Measurements from ENCODE around the gene PTPRG. TPM values are rescaled to one million over a fixed set of nuclear protein-coding genes. Genes with fewer than 3 reads are reported as not detected.

Gene PTPRG
- polyA plus RNA-seq, 3 donors, result not detected

DNA sequence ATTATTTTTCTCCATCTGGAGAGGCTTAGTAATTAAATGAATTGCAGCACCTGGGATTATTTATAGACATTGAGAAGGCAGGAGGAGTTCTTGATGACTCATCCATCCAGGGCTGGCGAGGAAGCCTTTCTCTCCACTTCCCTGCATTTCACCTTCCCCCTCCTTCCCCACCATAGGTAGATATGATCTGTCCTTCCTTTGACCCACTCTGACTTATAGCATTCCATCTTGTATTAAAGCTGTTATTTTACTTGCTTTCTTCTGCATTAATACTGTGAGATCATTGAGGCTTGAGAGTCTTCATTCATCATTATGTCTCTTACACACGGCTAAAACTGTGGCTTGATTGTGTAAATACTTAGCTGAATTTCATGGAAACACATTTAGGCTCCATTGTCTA, 523.2 kb downstream of the PTPRG start:
- no CpG with 5 or more reads among the region's 2 CpGs for WGBS (ENCODE audit: insufficient coverage)
- Mint-ChIP-seq H3K9me3 (peaks cover 0 to 10% (median 0%) of the 10 kb centered on the region in 7 donors), H3K4me1 (no peaks in the 10 kb centered on the region), H3K27me3 (ENCODE audit: low read depth in 3 of 3) (no peaks in the 10 kb centered on the region), H3K27ac (no peak overlapping the region), H3K4me3 (no peak overlapping the region), H3K36me3 (no peaks in the 10 kb centered on the region)
- H3K9me3 ChIP-seq (replicated peaks in 1 of 2; ENCODE audit: control insufficient read depth in 1 of 2, insufficient read depth in 1 of 2, low read length in 2 of 2), result peaks cover 0 to 6% of the 10 kb centered on the region in 2 donors
- no peak overlapping the region for H3K4me3 ChIP-seq (replicated peaks in 1 of 3; ENCODE audit: low read depth in 2 of 3, low read length in 3 of 3)
- no peak for TF ChIP-seq CTCF (IDR thresholded peaks at IDR 0.05)
- H3K27me3 ChIP-seq (ENCODE audit: control insufficient read depth in 2 of 2, insufficient read depth in 2 of 2, low read length in 2 of 2), result no peaks in the 10 kb centered on the region
- no peak overlapping the region for H3K4me2 ChIP-seq (replicated peaks; ENCODE audit: extremely low read depth, low read length, poor library complexity, severe bottlenecking)
- intact Hi-C loops (cut with micrococcal nuclease), result no loop called here
- no peak overlapping the region for H3K27ac ChIP-seq (ENCODE audit: low read depth in 1 of 2, low read length in 2 of 2)
- H3K36me3 ChIP-seq (replicated peaks in 1 of 2; ENCODE audit: control insufficient read depth in 1 of 2, insufficient read depth in 2 of 2, low read length in 2 of 2), result no peaks in the 10 kb centered on the region
- H3K79me2 ChIP-seq (ENCODE audit: insufficient read depth, low read length), result no peaks in the 10 kb centered on the region
- no peaks in the 10 kb centered on the region for H3K4me1 ChIP-seq (ENCODE audit: control insufficient read depth in 1 of 2, insufficient read depth in 2 of 2, low read length in 2 of 2)
- H2AFZ ChIP-seq (ENCODE audit: insufficient read depth, low read depth, low read length, poor library complexity, severe bottlenecking), result no peak overlapping the region
- no peak overlapping the region for H3K9ac ChIP-seq (ENCODE audit: insufficient read depth, low read length, poor library complexity, severe bottlenecking)
- no peaks in the 10 kb centered on the region for H4K20me1 ChIP-seq (ENCODE audit: insufficient read depth, low read length)
- DNase-seq, result no peak

GRCh38 chr3:62088472-62089104, 527.2 kb downstream of the PTPRG start:
- H3K4me1 Mint-ChIP-seq, result no peaks in the 10 kb centered on the region
- Histone ChIP-seq H3K27me3 (ENCODE audit: control insufficient read depth in 2 of 2, insufficient read depth in 2 of 2, low read length in 2 of 2) (no peaks in the 10 kb centered on the region), H4K20me1 (ENCODE audit: insufficient read depth, low read length) (no peaks in the 10 kb centered on the region), H3K9ac (ENCODE audit: insufficient read depth, low read length, poor library complexity, severe bottlenecking) (no peak overlapping the region), H3K9me3 (replicated peaks in 1 of 2; ENCODE audit: control insufficient read depth in 1 of 2, insufficient read depth in 1 of 2, low read length in 2 of 2) (peaks cover 0 to 4% of the 10 kb centered on the region in 2 donors), H3K4me2 (replicated peaks; ENCODE audit: extremely low read depth, low read length, poor library complexity, severe bottlenecking) (no peak overlapping the region), H3K36me3 (replicated peaks in 1 of 2; ENCODE audit: control insufficient read depth in 1 of 2, insufficient read depth in 2 of 2, low read length in 2 of 2) (no peaks in the 10 kb centered on the region), H3K4me3 (replicated peaks in 1 of 3; ENCODE audit: low read depth in 2 of 3, low read length in 3 of 3) (no peak overlapping the region), H3K79me2 (ENCODE audit: insufficient read depth, low read length) (no peaks in the 10 kb centered on the region), H3K27ac (ENCODE audit: low read depth in 1 of 2, low read length in 2 of 2) (no peak overlapping the region), H2AFZ (ENCODE audit: insufficient read depth, low read depth, low read length, poor library complexity, severe bottlenecking) (no peak overlapping the region), H3K4me1 (ENCODE audit: control insufficient read depth in 1 of 2, insufficient read depth in 2 of 2, low read length in 2 of 2) (no peaks in the 10 kb centered on the region)
- no peak overlapping the region for H3K4me3 Mint-ChIP-seq
- intact Hi-C loops (cut with micrococcal nuclease), result no loop called here
- H3K27me3 Mint-ChIP-seq (ENCODE audit: low read depth in 3 of 3), result peaks cover 0 to 1% (median 0%) of the 10 kb centered on the region in 3 donors
- DNase-seq, result no peak
- TF ChIP-seq CTCF (IDR thresholded peaks at IDR 0.05), result no peak
- H3K36me3 Mint-ChIP-seq, result no peaks in the 10 kb centered on the region
- no peak overlapping the region for H3K27ac Mint-ChIP-seq
- no CpG with 5 or more reads among the region's 4 CpGs for WGBS (ENCODE audit: insufficient coverage)
- peaks cover 0 to 6% (median 2%) of the 10 kb centered on the region in 7 donors for H3K9me3 Mint-ChIP-seq
